ENCODE measurements around the gene PKP1.

DNA sequence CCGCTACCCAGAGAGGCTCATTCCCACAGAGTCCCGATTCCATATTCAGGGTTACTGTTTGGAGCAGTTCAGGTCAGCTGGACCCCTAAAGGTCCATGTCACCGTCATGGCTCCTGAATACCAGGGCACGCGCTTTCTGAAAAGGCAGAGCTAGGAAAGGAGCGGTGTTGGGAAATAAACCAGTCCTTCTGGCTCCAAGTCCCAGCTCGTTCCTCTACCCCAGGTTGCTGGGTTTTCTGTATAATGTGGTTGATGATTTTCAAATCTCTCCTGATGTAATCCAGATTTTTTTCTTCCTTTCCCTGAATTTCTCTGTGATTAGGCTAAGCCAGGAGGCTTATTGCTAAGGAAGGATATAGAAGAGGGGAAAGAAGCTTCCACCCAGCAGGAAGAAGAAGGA is 14.0 kb upstream of the PKP1 start:
- TF ChIP-seq, protein P1, sequence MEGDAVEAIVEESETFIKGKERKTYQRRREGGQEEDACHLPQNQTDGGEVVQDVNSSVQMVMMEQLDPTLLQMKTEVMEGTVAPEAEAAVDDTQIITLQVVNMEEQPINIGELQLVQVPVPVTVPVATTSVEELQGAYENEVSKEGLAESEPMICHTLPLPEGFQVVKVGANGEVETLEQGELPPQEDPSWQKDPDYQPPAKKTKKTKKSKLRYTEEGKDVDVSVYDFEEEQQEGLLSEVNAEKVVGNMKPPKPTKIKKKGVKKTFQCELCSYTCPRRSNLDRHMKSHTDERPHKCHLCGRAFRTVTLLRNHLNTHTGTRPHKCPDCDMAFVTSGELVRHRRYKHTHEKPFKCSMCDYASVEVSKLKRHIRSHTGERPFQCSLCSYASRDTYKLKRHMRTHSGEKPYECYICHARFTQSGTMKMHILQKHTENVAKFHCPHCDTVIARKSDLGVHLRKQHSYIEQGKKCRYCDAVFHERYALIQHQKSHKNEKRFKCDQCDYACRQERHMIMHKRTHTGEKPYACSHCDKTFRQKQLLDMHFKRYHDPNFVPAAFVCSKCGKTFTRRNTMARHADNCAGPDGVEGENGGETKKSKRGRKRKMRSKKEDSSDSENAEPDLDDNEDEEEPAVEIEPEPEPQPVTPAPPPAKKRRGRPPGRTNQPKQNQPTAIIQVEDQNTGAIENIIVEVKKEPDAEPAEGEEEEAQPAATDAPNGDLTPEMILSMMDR (conservative IDR thresholded peaks at IDR 0.05; ENCODE audit: low read depth in 2 of 2), result no peak
- TF ChIP-seq JUNB (IDR thresholded peaks at IDR 0.05; ENCODE audit: unreplicated experiment) (no peak), CREB1 (CRISPR knock-in tag; IDR thresholded peaks at IDR 0.05; ENCODE audit: low read depth) (no peak), EZH2phosphoT487 (IDR thresholded peaks at IDR 0.05; ENCODE audit: unreplicated experiment) (no peak)
- TF ChIP-seq, protein P2, sequence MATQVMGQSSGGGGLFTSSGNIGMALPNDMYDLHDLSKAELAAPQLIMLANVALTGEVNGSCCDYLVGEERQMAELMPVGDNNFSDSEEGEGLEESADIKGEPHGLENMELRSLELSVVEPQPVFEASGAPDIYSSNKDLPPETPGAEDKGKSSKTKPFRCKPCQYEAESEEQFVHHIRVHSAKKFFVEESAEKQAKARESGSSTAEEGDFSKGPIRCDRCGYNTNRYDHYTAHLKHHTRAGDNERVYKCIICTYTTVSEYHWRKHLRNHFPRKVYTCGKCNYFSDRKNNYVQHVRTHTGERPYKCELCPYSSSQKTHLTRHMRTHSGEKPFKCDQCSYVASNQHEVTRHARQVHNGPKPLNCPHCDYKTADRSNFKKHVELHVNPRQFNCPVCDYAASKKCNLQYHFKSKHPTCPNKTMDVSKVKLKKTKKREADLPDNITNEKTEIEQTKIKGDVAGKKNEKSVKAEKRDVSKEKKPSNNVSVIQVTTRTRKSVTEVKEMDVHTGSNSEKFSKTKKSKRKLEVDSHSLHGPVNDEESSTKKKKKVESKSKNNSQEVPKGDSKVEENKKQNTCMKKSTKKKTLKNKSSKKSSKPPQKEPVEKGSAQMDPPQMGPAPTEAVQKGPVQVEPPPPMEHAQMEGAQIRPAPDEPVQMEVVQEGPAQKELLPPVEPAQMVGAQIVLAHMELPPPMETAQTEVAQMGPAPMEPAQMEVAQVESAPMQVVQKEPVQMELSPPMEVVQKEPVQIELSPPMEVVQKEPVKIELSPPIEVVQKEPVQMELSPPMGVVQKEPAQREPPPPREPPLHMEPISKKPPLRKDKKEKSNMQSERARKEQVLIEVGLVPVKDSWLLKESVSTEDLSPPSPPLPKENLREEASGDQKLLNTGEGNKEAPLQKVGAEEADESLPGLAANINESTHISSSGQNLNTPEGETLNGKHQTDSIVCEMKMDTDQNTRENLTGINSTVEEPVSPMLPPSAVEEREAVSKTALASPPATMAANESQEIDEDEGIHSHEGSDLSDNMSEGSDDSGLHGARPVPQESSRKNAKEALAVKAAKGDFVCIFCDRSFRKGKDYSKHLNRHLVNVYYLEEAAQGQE (IDR thresholded peaks at IDR 0.05; ENCODE audit: unreplicated experiment), result no peak
